ENCODE measurements around the gene ANP32D. TPM values are rescaled to one million over a fixed set of nuclear protein-coding genes. Genes with fewer than 3 reads are reported as not detected.
"Not testable (repeated sequence)": the region's sequence is repeated elsewhere in the genome, so short reads cannot be mapped to it uniquely, and the experiment has no call there.

ANP32D gene
- total RNA-seq, 4 donors from 2014 or later, result not detected

DNA sequence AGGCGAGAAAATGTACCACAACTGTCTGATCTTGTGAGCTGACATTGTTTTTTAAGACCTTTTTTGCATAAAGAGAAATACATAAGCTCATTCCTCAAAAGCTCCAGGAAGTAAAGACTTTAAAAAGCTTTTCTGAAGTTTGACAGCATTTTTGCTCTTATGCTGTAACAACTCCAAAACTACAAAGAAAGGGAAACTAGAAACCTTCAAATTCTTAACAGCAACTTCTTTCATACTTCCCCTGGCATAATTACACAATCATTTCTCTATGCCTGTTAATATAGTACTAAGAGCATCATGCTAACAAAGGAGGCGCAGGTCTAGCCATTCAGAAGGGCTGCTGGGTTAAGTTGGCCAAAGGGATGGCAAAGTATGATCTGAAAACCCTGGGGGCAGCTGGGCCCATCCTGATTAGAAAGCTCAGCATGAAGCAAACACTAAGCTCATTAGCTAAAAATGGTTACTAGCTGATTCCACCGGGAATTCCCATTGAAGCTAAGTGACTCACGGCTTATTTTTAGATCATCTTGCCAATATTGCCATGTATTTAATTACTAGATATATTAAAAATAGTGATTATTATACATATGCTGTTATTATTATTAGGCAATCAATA, 26.1 kb upstream of the ANP32D start:
- TF ChIP-seq EP300 (IDR thresholded peaks at IDR 0.05) (no peak), POLR2A (IDR thresholded peaks at IDR 0.05; ENCODE audit: low read depth) (no peak), POLR2AphosphoS5 (IDR thresholded peaks at IDR 0.05) (no peak)
- TF ChIP-seq, protein P1, sequence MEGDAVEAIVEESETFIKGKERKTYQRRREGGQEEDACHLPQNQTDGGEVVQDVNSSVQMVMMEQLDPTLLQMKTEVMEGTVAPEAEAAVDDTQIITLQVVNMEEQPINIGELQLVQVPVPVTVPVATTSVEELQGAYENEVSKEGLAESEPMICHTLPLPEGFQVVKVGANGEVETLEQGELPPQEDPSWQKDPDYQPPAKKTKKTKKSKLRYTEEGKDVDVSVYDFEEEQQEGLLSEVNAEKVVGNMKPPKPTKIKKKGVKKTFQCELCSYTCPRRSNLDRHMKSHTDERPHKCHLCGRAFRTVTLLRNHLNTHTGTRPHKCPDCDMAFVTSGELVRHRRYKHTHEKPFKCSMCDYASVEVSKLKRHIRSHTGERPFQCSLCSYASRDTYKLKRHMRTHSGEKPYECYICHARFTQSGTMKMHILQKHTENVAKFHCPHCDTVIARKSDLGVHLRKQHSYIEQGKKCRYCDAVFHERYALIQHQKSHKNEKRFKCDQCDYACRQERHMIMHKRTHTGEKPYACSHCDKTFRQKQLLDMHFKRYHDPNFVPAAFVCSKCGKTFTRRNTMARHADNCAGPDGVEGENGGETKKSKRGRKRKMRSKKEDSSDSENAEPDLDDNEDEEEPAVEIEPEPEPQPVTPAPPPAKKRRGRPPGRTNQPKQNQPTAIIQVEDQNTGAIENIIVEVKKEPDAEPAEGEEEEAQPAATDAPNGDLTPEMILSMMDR (IDR thresholded peaks at IDR 0.05), result no peak
- intact Hi-C loops (cut with DNase I), result no loop called here
- DNase-seq (ENCODE audit: extremely low spot score), result no peak
- Histone ChIP-seq H3K27ac (replicated peaks in 1 of 4) (no peak overlapping the region), H3K27me3 (no peaks in the 10 kb centered on the region), H3K9me3 (no peaks in the 10 kb centered on the region), H3K36me3 (no peaks in the 10 kb centered on the region), H3K4me1 (no peaks in the 10 kb centered on the region), H3K4me3 (no peak overlapping the region)
- WGBS, result 54% methylated on average over 4 of the region's 4 CpGs

- Histone ChIP-seq H3K27ac (replicated peaks in 1 of 4) (no peak overlapping the region), H3K9me3 (no peaks in the 10 kb centered on the region), H3K36me3 (no peaks in the 10 kb centered on the region), H3K27me3 (no peaks in the 10 kb centered on the region), H3K4me3 (no peak overlapping the region), H3K4me1 (no peaks in the 10 kb centered on the region)
- intact Hi-C loops (cut with DNase I), result no loop called here
- 79% methylated on average over 1 of the region's 1 CpG for WGBS
- TF ChIP-seq, protein P1 (IDR thresholded peaks at IDR 0.05), result no peak
- no peak for TF ChIP-seq EP300 (IDR thresholded peaks at IDR 0.05)
- no peak for TF ChIP-seq POLR2A (IDR thresholded peaks at IDR 0.05; ENCODE audit: low read depth)
- TF ChIP-seq POLR2AphosphoS5 (IDR thresholded peaks at IDR 0.05), result no peak
- DNase-seq (ENCODE audit: extremely low spot score), result no peak
Measured at GRCh38 chr12:48447755-48448154, 24.6 kb upstream of the ANP32D start.

DNA sequence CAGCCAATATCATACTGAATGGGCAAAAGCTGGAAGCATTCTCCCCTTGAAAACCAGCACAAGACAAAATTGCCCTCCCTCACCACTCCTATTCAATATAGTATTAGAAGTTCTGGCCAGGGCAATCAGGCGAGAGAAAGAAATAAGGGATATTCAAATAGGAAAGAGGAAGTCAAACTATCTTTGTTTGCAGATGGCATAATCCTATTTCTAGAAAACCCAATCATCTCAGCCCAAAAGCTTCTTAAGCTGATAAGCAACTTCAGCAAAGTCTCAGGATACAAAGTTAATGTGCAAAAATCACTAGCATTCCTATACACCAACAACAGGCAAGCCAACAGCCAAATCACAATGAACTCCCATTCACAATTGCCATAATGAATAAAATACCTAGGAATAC, 21.0 kb upstream of the ANP32D start:
- 62% methylated on average over 1 of the region's 1 CpG for WGBS
- Histone ChIP-seq H3K4me1 (no peaks in the 10 kb centered on the region), H3K9me3 (no peaks in the 10 kb centered on the region), H3K27ac (replicated peaks in 1 of 4) (no peak overlapping the region), H3K4me3 (no peak overlapping the region), H3K27me3 (no peaks in the 10 kb centered on the region), H3K36me3 (no peaks in the 10 kb centered on the region)
- intact Hi-C loops (cut with DNase I), result no loop called here
- no peak for DNase-seq (ENCODE audit: extremely low spot score)
- TF ChIP-seq POLR2AphosphoS5 (IDR thresholded peaks at IDR 0.05) (no peak), EP300 (IDR thresholded peaks at IDR 0.05) (no peak), POLR2A (IDR thresholded peaks at IDR 0.05; ENCODE audit: low read depth) (no peak)
- TF ChIP-seq, protein P1 (IDR thresholded peaks at IDR 0.05), result no peak

DNA sequence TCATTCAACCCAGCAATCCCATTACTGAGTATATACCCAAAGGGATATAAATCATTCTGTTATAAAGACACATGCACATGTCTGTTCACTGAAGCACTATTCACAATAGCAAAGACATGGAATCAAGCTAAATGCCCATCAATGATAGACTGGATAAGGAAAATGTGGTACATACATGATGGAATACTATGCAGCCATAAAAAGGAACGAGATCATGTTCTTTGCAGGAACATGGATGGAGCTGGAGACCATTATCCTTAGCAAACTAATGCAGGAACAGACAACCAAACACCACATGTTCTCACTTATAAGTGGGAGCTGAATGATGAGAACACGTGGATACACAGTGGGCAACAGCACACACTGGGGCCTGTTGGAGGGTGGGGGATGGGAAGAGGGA, 19.4 kb upstream of the ANP32D start:
- H3K4me3 ChIP-seq; H3K27me3 ChIP-seq; H3K9me3 ChIP-seq; DNase-seq (ENCODE audit: extremely low spot score); H3K36me3 ChIP-seq; intact Hi-C loops (cut with DNase I); H3K4me1 ChIP-seq; H3K27ac ChIP-seq (replicated peaks in 1 of 4): not testable (repeated sequence)
- 85% methylated on average over 2 of the region's 2 CpGs for WGBS

GRCh38 chr12:48454667-48455066, 17.7 kb upstream of the ANP32D start:
- TF ChIP-seq, protein P1 (IDR thresholded peaks at IDR 0.05), result peak; percentile 28 to 44 (median 37)
- TF ChIP-seq POLR2AphosphoS5 (IDR thresholded peaks at IDR 0.05), result no peak
- no peaks in the 10 kb centered on the region for H3K36me3 ChIP-seq
- no peaks in the 10 kb centered on the region for H3K4me1 ChIP-seq
- H3K27ac ChIP-seq (replicated peaks in 1 of 4), result no peak overlapping the region
- DNase-seq (ENCODE audit: extremely low spot score), result no peak
- intact Hi-C loops (cut with DNase I), result no loop called here
- 79% methylated on average over 1 of the region's 1 CpG for WGBS
- H3K9me3 ChIP-seq, result no peaks in the 10 kb centered on the region
- H3K27me3 ChIP-seq, result no peaks in the 10 kb centered on the region
- no peak overlapping the region for H3K4me3 ChIP-seq
